Keratinocyte (primary cell): ENCODE data around the gene RCBTB2. TPM values are rescaled to one million over a fixed set of nuclear protein-coding genes. Genes with fewer than 3 reads are reported as not detected.

Source experiments
- DNase-seq: peaks from one replicate; pipeline ENCODE4 v3.0.0-alpha.2; 2011; ENCODE audit warnings: low read depth, missing footprints, low spot score
- FAIRE-seq: peaks from 2 replicates; lab custom pipeline; 2011; peaks lifted over from hg19 to GRCh38; lab: Jason Lieb, UNC
- H2AFZ ChIP-seq: 2 replicates; pipeline ENCODE4 v1.6.0; 2012; ENCODE audit warnings: low read length, control low read depth, inconsistent platforms; ENCODE audit not compliant: control insufficient read depth
- H3K27ac ChIP-seq: 2 replicates; pipeline ENCODE4 v1.5.1; 2011; ENCODE audit warnings: low read length; ENCODE audit not compliant: control insufficient read depth, insufficient read depth
- H3K27me3 ChIP-seq: 3 replicates; pipeline ENCODE4 v1.6.0; 2011; ENCODE audit warnings: low read length; ENCODE audit not compliant: control insufficient read depth, insufficient read depth; ENCODE audit errors: extremely low read depth
- H3K36me3 ChIP-seq, 2 experiments: 2 replicates in 1 of 2; 3 replicates in 1 of 2; pipeline ENCODE4 v1.5.1; 2011; ENCODE audit warnings: low read length in 2 of 2, mild to moderate bottlenecking in 1 of 2; ENCODE audit not compliant: control insufficient read depth in 2 of 2, insufficient read depth in 2 of 2; ENCODE audit errors: extremely low read depth in 1 of 2
- H3K4me1 ChIP-seq: 3 replicates; pipeline ENCODE4 v1.5.1; 2011; ENCODE audit warnings: low read length; ENCODE audit not compliant: control insufficient read depth, insufficient read depth; ENCODE audit errors: extremely low read depth
- H3K4me2 ChIP-seq: 3 replicates; pipeline ENCODE4 v1.6.0; 2011; ENCODE audit warnings: low read depth, low read length; ENCODE audit not compliant: control insufficient read depth, insufficient read depth; ENCODE audit errors: extremely low read depth
- H3K4me3 ChIP-seq, 3 experiments: fragments of 200-600 bp in 1 of 3; sonication (generic) in 1 of 3; 2 replicates in 2 of 3; 3 replicates in 1 of 3; pipeline ENCODE4 v1.5.1; 2011 to 2016; ENCODE audit warnings: low read length in 3 of 3, mild to moderate bottlenecking in 3 of 3, control low read depth in 2 of 3, inconsistent platforms in 1 of 3, low read depth in 1 of 3, mixed read lengths in 1 of 3, mixed run types in 1 of 3, moderate library complexity in 1 of 3; ENCODE audit not compliant: control insufficient read depth in 2 of 3, insufficient read depth in 2 of 3; ENCODE audit errors: extremely low read depth in 1 of 3
- H3K79me2 ChIP-seq: 2 replicates; pipeline ENCODE4 v1.6.0; 2012; ENCODE audit warnings: low read length; ENCODE audit not compliant: control insufficient read depth, insufficient read depth
- H3K9ac ChIP-seq: 3 replicates; pipeline ENCODE4 v1.6.0; 2011; ENCODE audit warnings: low read length; ENCODE audit not compliant: control insufficient read depth, insufficient read depth; ENCODE audit errors: extremely low read depth
- H3K9me1 ChIP-seq: 3 replicates; pipeline ENCODE4 v1.6.0; 2011; ENCODE audit warnings: low read length; ENCODE audit not compliant: control insufficient read depth, insufficient read depth; ENCODE audit errors: extremely low read depth
- H3K9me3 ChIP-seq: 2 replicates; pipeline ENCODE4 v1.5.1; 2012; ENCODE audit warnings: low read depth, low read length; ENCODE audit not compliant: control insufficient read depth
- H4K20me1 ChIP-seq: 3 replicates; pipeline ENCODE4 v1.6.0; 2011; ENCODE audit warnings: low read length; ENCODE audit not compliant: control insufficient read depth, insufficient read depth; ENCODE audit errors: extremely low read depth
- CTCF ChIP-seq, 3 experiments: IDR thresholded peaks in 1 of 3; conservative IDR thresholded peaks in 1 of 3; optimal IDR thresholded peaks in 1 of 3; 2 replicates in 2 of 3; 3 replicates in 1 of 3; pipeline versions ENCODE3 to v1.5.1; 2011; ENCODE audit warnings: low read length in 3 of 3, mild to moderate bottlenecking in 3 of 3, moderate library complexity in 2 of 3, control low read depth in 1 of 3, inconsistent platforms in 1 of 3; ENCODE audit not compliant: insufficient read depth in 2 of 3; ENCODE audit errors: extremely low read depth in 1 of 3
- EZH2 ChIP-seq: IDR thresholded peaks from one replicate; pipeline ENCODE4 v1.6.1; 2012; ENCODE audit warnings: inconsistent platforms, mild to moderate bottlenecking, low read length, moderate library complexity
- dilution Hi-C: fragments of 300-500 bp; cut with MboI; formaldehyde crosslinking; loops from one replicate; pipeline ENCODE4 v1.7.0; 2020; ENCODE audit warnings: low sequenced_read_pairs; ENCODE audit not compliant: extremely low pct_ligation_motif_present
- polyA plus RNA-seq, 5 experiments: library from polyadenylated mRNA; depleted of rRNA in 3 of 5; stranded (reverse) in 3 of 5; stranded (forward) in 1 of 5; unstranded in 1 of 5; fragments of >200 nt; gene quantifications; 1 replicate in 1 of 5; 2 replicates in 3 of 5; 3 replicates in 1 of 5; pipeline versions ENCODE4 v1.2.1 to v1.2.3, GENCODE V29; 2011 to 2012; ENCODE audit warnings: missing spikeins in 2 of 5, low read depth in 1 of 5, low replicate concordance in 1 of 5

The RCBTB2 gene
- polyA plus RNA-seq, 1 donor (not counting 4 experiments of a cell fraction or from before 2014, with no cell fraction given): 5.5 TPM

- H3K4me1 ChIP-seq: peaks cover 45% of the 10 kb centered on the region
- no peaks in the 10 kb centered on the region for H3K27me3 ChIP-seq
- H3K9ac ChIP-seq: peak overlapping the region; percentile 65
- H3K4me3 ChIP-seq: no peak overlapping the region
- H4K20me1 ChIP-seq: no peaks in the 10 kb centered on the region
- H3K27ac ChIP-seq: peak overlapping the region; percentile 96
- dilution Hi-C loops: no loop called here
- H3K9me1 ChIP-seq: no peaks in the 10 kb centered on the region
- FAIRE-seq (peak; percentile 58), DNase-seq (no peak)
- TF ChIP-seq EZH2: no peak
- no peak for TF ChIP-seq CTCF (optimal IDR thresholded peaks at IDR 0.05 in 1 of 3, IDR thresholded peaks at IDR 0.05 in 1 of 3, conservative IDR thresholded peaks at IDR 0.05 in 1 of 3; ENCODE audit: extremely low read depth in 1 of 3, insufficient read depth in 2 of 3, low read length in 3 of 3)
- no peaks in the 10 kb centered on the region for H3K36me3 ChIP-seq
- peak overlapping the region; percentile 91 for H2AFZ ChIP-seq
- H3K4me2 ChIP-seq: peak overlapping the region; percentile 77
- no peaks in the 10 kb centered on the region for H3K9me3 ChIP-seq
- no peaks in the 10 kb centered on the region for H3K79me2 ChIP-seq
These were observed 26.7 kb downstream of the RCBTB2 start for GRCh38 chr13:48506092-48506701.

- no peaks in the 10 kb centered on the region for H3K9me1 ChIP-seq
- peak overlapping the region; percentile 96 for H3K27ac ChIP-seq
- H3K4me2 ChIP-seq: peak overlapping the region; percentile 77
- H3K9ac ChIP-seq: peak overlapping the region; percentile 65
- peaks cover 50% of the 10 kb centered on the region for H3K4me1 ChIP-seq
- H3K4me3 ChIP-seq: peak overlapping the region in 1 of 3 experiments; percentile 12
- no peaks in the 10 kb centered on the region for H4K20me1 ChIP-seq
- H2AFZ ChIP-seq: peak overlapping the region; percentile 91
- H3K9me3 ChIP-seq: no peaks in the 10 kb centered on the region
- no peak for TF ChIP-seq EZH2
- no peak for TF ChIP-seq CTCF (optimal IDR thresholded peaks at IDR 0.05 in 1 of 3, IDR thresholded peaks at IDR 0.05 in 1 of 3, conservative IDR thresholded peaks at IDR 0.05 in 1 of 3; ENCODE audit: extremely low read depth in 1 of 3, insufficient read depth in 2 of 3, low read length in 3 of 3)
- DNase-seq: no peak
- H3K36me3 ChIP-seq: no peaks in the 10 kb centered on the region
- peak; percentile 73 for FAIRE-seq
- H3K79me2 ChIP-seq: no peaks in the 10 kb centered on the region
- dilution Hi-C loops: no loop called here
- no peaks in the 10 kb centered on the region for H3K27me3 ChIP-seq
These were observed 27.2 kb downstream of the RCBTB2 start for GRCh38 chr13:48505597-48506091.
